Prostate gland (tissue), 2 donors: Measurements from ENCODE around the gene SMIM24. TPM values are rescaled to one million over a fixed set of nuclear protein-coding genes. Genes with fewer than 3 reads are reported as not detected.

ENCODE experiments used
- DNase-seq: peaks from one replicate; pipeline ENCODE4 v3.0.0-alpha.2; 2019; ENCODE audit warnings: low spot score
- H3K27ac ChIP-seq, 2 donors: fragments of 200-600 bp; sonication (generic); 2 replicates each; pipeline ENCODE4 v1.5.1; 2017 to 2019
- H3K27me3 ChIP-seq: fragments of 200-600 bp; sonication (generic); replicated peaks from 2 replicates; pipeline ENCODE4 v1.5.1; 2019; ENCODE audit not compliant: insufficient read depth
- H3K36me3 ChIP-seq, 2 donors: fragments of 200-600 bp; sonication (generic); 1 replicate in 1 of 2; 2 replicates in 1 of 2; pipeline versions ENCODE4 v1.5.1 to v1.8.1; 2017 to 2019
- H3K4me1 ChIP-seq: fragments of 200-600 bp; sonication (generic); replicated peaks from 2 replicates; pipeline ENCODE4 v1.5.1; 2019
- H3K4me3 ChIP-seq, 2 donors: fragments of 200-600 bp; sonication (generic); 2 replicates each; pipeline ENCODE4 v1.5.1; 2017 to 2019
- H3K9me3 ChIP-seq: fragments of 200-600 bp; sonication (generic); 2 replicates; pipeline ENCODE4 v1.5.1; 2017
- CTCF ChIP-seq, 4 experiments: fragments of 200-600 bp in 2 of 4; fragments of 450-650 bp in 2 of 4; sonication (generic) in 2 of 4; IDR thresholded peaks; 1 replicate in 3 of 4; 2 replicates in 1 of 4; pipeline ENCODE4 v1.5.1; 2016 to 2019; ENCODE audit warnings: antibody characterized with exemption in 4 of 4, mild to moderate bottlenecking in 2 of 4, moderate library complexity in 2 of 4
- POLR2A ChIP-seq: fragments of 450-650 bp; IDR thresholded peaks from one replicate; pipeline ENCODE4 v1.6.1; 2016; ENCODE audit warnings: antibody characterized with exemption, mild to moderate bottlenecking
- POLR2AphosphoS5 ChIP-seq: sonication (generic); formaldehyde crosslinking; IDR thresholded peaks from one replicate; pipeline ENCODE4 v1.6.1; 2017; ENCODE audit warnings: antibody characterized with exemption
- WGBS: methylation state at CpG from one replicate; pipeline ENCODE4 v1.1.5; 2018; 5-methylcytosine and 5-hydroxymethylcytosine counted together
- intact Hi-C: fragments of 100-400 bp; cut with DNase I; formaldehyde crosslinking; loops from one replicate; pipeline ENCODE4 v1.14.2; 2022
- total RNA-seq, 2 donors: library from RNA; depleted of rRNA; stranded (reverse); fragments of >200 nt; gene quantifications; one replicate each; pipeline ENCODE4 v1.1.0, GENCODE V29; 2016

SMIM24 gene
- total RNA-seq, 2 donors from 2014 or later, result 0.32 to 1.6 TPM

GRCh38 chr19:3459965-3460582 lies 20.3 kb downstream of the SMIM24 start:
- no peak overlapping the region for H3K4me3 ChIP-seq
- TF ChIP-seq POLR2A (no peak), POLR2AphosphoS5 (no peak)
- H3K27me3 ChIP-seq, result no peaks in the 10 kb centered on the region
- peaks cover 0 to 13% of the 10 kb centered on the region in 2 donors for H3K36me3 ChIP-seq
- intact Hi-C loops, result no loop called here
- DNase-seq, result no peak
- no peaks in the 10 kb centered on the region for H3K9me3 ChIP-seq
- peak overlapping the region; percentile 74 to 79 for H3K27ac ChIP-seq
- 73% methylated on average over 15 of the region's 15 CpGs for WGBS
- H3K4me1 ChIP-seq, result no peaks in the 10 kb centered on the region

- DNase-seq, result peak; percentile 40
- Histone ChIP-seq H3K4me1 (no peaks in the 10 kb centered on the region), H3K36me3 (peaks cover 7 to 16% of the 10 kb centered on the region in 2 donors), H3K27me3 (no peaks in the 10 kb centered on the region), H3K27ac (peak overlapping the region; percentile 74 to 79), H3K4me3 (no peak overlapping the region), H3K9me3 (no peaks in the 10 kb centered on the region)
- TF ChIP-seq POLR2AphosphoS5, result peak; percentile 47
- no peak for TF ChIP-seq CTCF (IDR thresholded peaks at IDR 0.05)
- TF ChIP-seq POLR2A, result no peak
- intact Hi-C loops, result no loop called here
- 48% methylated on average over 26 of the region's 26 CpGs for WGBS
Measured at GRCh38 chr19:3459089-3459881, 21.0 kb downstream of the SMIM24 start.

GRCh38 chr19:3458229-3459088 lies 21.9 kb downstream of the SMIM24 start:
- Histone ChIP-seq H3K27me3 (no peaks in the 10 kb centered on the region), H3K4me3 (no peak overlapping the region), H3K36me3 (peaks cover 15 to 16% of the 10 kb centered on the region in 2 donors), H3K9me3 (no peaks in the 10 kb centered on the region), H3K27ac (peak overlapping the region; percentile 74 to 79), H3K4me1 (no peaks in the 10 kb centered on the region)
- intact Hi-C loops, result no loop called here
- TF ChIP-seq POLR2A, result no peak
- no peak for TF ChIP-seq POLR2AphosphoS5
- TF ChIP-seq CTCF (IDR thresholded peaks at IDR 0.05), result no peak
- WGBS, result 49% methylated on average over 19 of the region's 19 CpGs
- no peak for DNase-seq

GRCh38 chr19:3457528-3458228 lies 22.6 kb downstream of the SMIM24 start:
- Histone ChIP-seq H3K4me1 (no peaks in the 10 kb centered on the region), H3K9me3 (no peaks in the 10 kb centered on the region), H3K36me3 (peaks cover 17 to 21% of the 10 kb centered on the region in 2 donors), H3K4me3 (no peak overlapping the region), H3K27ac (peak overlapping the region; percentile 74 to 79), H3K27me3 (no peaks in the 10 kb centered on the region)
- TF ChIP-seq CTCF (IDR thresholded peaks at IDR 0.05) (no peak), POLR2A (no peak), POLR2AphosphoS5 (no peak)
- no peak for DNase-seq
- WGBS, result 51% methylated on average over 22 of the region's 22 CpGs
- intact Hi-C loops, result no loop called here
